ENCODE results near the gene DOK7.

DNA sequence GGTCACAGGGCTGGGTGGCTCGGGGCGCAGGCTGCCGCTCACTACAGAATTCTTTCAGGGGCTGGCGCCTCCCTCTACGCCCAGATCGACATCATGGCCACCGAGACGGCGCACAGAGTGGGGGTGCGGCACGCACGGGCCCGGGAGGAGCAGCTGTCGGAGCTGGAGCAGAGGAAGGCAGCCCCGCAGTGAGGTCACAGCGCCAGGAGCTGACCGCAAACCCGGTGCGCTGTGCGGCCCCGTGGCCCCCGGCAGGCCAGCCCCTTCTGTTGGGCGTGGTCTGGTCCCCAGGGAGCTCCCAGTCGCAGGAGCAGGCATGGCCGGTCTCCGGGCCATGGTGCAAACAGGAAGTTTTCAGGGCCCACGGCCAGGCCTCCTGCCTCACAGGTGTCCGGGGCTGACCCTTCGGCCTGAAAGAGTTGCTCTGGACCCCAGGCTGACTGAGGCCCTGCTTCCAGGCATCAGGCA lies 37.6 kb downstream of the DOK7 start:
- no peak for TF ChIP-seq POLR2A (IDR thresholded peaks at IDR 0.05)
- TF ChIP-seq, protein P1, sequence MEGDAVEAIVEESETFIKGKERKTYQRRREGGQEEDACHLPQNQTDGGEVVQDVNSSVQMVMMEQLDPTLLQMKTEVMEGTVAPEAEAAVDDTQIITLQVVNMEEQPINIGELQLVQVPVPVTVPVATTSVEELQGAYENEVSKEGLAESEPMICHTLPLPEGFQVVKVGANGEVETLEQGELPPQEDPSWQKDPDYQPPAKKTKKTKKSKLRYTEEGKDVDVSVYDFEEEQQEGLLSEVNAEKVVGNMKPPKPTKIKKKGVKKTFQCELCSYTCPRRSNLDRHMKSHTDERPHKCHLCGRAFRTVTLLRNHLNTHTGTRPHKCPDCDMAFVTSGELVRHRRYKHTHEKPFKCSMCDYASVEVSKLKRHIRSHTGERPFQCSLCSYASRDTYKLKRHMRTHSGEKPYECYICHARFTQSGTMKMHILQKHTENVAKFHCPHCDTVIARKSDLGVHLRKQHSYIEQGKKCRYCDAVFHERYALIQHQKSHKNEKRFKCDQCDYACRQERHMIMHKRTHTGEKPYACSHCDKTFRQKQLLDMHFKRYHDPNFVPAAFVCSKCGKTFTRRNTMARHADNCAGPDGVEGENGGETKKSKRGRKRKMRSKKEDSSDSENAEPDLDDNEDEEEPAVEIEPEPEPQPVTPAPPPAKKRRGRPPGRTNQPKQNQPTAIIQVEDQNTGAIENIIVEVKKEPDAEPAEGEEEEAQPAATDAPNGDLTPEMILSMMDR (IDR thresholded peaks at IDR 0.05) = no peak

Data from breast epithelium (tissue), 3 donors.